HG03521 (cell line): ENCODE data around the gene CPEB1.
"Not testable (repeated sequence)": the region's sequence is repeated elsewhere in the genome, so short reads cannot be mapped to it uniquely, and the experiment has no call there.

Experiments
- ATAC-seq: cut with Tn5 transposase; IDR thresholded peaks from one replicate; pipeline ENCODE4 v1.9.1; 2021; ENCODE audit warnings: mild to moderate bottlenecking, moderate library complexity; ENCODE audit not compliant: unreplicated experiment

Gene CPEB1

DNA sequence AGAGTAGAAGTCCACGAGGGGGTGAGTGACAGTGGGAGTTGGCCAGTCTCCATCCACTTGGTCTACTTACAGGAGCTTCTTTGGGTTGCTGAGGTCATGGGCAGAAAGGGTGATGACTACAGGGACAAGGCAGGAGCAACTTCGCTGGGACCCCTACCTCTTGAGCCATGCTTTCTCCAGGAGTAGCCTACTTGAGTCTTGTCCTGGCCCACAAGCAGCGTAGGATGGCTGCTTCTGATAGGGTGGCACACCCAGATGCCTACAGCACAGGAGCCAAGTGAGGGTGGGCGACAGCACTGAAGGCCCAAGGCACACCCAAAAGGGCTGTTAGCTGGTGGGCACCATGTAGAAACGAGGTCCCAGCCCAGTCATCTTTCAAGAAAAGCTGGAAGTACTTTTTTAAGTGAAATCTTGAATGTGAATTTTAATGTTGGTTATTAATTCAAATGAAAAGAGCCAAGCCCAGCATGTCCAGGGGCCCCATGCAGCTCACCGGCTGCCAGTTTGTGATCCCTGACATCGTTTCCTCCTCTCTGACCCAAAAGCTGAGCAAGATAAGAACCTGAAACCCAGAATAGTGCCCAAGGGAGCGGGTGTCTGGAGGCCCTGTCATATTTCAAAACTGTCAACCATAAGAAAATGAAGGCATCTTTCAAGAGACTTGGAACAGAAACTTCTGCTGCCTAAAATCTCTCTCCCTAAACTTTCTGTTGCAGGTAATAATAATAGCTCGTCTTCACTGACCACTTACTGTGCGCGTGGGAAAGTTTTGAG is 2.2 kb upstream of the CPEB1 start:
- no peak for ATAC-seq

DNA sequence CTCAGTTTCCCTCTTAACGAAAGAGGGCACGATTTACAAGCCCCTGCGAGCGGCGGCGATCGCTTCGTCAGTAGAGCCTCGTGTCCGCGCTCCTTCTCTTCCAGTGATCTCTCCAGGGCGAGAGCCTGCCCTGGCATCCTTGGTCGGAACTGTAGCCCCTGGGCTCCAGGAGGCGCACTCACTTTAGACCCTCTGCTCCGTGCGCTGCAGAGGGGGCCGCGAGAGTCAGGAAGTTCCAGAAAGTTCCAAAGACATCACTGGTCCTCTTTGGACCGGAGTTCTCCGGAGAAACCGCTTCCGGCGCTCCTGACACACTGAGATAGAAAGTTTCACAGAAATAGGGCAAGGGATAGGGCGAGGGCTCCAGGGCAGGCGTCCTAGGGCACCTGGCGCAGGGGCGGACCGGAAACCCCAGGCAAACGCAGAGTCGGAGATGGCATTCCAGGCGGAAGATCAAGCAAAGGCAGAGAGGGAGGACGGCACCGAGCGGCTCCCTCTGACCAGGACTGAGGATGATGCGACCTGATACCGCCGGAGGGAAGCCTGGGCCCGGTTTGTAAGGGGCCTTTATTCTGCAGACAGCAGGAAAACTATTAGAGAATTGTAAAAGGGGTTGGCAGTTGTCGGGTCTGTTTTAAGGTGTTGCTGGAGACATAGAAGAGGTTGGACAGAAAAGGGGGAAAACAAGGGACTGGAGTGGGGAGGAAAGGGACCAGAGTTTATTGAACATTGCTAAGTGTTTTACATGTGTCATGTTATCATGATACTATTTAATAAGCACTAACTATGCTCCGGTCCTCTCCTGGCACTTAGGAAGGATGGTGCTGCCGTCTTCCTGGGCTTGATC is 1.3 kb upstream of the CPEB1 start:
- ATAC-seq = no peak

DNA sequence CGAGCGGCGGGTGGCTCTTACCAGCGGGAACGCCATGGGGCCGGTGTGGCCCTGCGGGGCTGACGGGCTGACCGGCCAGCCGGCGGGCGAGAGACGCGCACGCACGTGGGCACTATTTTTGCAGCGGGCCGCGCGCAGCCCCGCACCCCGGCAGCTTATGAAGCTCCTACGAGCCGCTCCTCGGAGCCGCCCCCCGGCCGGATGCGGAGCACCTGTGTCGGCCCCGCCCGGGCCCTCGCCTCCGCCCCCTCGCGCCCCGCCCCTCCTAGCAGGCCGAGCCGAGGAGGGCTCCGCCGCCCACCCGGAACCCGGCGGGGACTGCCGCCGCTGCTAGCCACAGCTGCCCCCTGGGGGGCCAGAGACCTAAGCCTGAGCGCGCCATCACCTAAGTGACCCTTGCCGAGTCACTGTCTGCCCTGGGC is 683 bp upstream of the CPEB1 start:
- ATAC-seq = no peak

DNA sequence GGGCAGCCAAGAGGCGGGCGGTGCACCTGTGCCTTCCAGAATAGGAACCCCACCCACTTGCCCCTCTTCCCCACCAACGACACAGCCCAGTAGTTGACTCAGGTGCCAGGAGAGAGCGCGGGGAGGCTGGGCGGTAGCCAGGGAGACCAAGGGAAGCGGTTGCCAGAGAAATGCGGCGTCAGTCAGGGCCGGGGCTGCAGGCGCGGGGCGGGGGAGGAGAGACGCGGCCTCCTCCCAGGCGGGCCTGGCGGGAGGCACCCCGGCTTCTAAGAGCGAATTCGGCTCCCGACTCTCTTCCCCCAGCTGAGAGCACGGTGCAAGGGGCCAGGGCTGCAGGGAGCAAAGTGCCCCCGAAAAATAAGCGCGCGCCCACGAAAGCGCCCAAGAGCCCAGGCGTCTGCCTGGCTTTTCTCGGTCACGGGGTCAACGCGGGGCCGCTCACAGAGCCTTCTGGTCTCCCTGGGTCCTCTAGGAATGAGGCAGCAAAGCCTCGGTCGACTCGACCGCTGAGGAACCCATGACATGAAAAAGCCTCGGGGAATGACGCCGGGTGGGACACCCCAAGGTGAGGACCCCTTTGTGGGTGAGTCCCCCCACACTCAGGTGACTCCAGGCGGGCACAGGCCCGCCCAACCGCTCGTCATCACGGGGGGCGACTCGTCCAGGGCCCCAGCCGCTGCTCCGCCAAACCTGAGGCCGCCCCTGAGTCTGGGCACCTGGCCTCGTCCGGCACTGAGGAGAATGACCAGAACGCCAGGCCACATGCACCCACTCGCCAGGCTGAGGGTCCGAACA is 716 bp downstream of the CPEB1 start:
- ATAC-seq = no peak

DNA sequence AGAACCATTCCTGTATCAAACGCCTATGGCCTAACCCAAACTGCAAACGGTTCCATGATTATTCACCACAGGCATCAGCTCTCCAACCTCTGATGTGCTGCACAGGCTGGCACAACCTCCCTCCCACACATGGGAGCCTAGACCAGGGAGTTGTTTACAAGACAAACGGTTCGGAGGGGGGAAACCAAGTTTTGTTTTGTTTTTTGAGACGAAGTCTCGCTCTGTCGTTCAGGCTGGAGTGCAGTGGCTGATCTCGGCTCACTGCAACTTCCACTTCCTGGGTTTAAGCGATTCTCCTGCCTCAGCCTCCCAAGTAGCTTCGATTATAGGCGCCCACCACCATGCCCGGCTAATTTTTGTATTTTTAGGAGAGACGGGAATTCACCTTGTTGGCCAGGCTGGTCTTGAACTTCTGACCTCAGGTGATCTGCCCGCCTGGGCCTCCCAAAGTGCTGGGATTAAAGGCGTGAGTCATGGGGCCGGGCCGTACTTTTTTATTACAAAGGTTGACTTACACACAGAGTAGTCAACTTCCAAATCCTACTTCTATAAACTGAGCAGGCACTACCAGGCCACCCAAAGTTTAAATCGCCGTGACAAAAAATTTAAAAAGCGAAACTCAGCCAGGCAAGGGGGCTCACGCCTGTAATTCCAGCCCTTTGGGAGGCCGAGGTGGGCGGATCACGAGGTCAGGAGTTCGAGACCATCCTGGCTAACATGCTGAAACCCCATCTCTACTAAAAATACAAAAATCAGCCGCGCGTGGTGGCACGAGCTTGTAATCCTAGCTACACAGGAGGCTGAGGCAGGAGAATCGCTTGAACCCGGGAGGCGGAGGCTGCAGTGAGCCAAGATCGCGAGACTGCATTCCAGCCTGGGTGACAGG is 2.0 kb downstream of the CPEB1 start:
- not testable (repeated sequence) for ATAC-seq

DNA sequence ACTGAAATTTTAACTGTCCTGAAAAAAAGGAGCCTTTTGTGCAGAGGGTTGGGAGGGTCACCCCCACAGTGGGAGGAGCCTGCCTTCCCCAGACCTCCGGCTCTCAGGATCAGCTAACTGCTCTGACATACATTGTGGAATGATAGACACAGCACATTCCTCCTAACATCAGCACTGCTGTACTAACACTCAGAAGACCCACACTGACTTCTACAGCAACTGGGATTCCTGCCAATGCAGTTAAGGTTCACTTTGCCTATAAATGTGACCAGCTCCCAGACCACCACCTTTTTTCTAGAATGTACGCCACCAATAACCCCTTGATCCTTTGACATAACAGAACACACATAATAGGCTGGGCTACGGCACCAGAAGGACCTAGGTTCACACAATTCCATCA is 3.2 kb downstream of the CPEB1 start:
- no peak for ATAC-seq

DNA sequence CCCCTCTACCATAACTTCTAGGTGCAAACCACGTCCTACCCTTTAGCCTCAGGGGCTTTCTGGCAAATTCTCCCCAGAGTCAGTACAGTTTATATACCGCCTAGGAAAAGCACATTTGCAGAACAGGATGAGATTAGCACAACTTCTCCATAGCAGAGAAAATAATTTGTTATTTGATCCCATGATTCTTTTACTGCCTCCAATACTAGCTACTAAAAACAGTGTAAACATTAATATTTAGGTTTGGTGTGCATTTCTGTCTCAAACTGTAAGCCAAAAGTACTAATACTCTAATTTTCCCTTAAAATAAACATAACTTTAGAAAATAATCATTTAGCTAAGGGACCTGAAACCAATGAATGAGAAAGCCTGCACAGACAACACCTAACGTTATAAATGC is 4.5 kb downstream of the CPEB1 start:
- ATAC-seq = no peak

DNA sequence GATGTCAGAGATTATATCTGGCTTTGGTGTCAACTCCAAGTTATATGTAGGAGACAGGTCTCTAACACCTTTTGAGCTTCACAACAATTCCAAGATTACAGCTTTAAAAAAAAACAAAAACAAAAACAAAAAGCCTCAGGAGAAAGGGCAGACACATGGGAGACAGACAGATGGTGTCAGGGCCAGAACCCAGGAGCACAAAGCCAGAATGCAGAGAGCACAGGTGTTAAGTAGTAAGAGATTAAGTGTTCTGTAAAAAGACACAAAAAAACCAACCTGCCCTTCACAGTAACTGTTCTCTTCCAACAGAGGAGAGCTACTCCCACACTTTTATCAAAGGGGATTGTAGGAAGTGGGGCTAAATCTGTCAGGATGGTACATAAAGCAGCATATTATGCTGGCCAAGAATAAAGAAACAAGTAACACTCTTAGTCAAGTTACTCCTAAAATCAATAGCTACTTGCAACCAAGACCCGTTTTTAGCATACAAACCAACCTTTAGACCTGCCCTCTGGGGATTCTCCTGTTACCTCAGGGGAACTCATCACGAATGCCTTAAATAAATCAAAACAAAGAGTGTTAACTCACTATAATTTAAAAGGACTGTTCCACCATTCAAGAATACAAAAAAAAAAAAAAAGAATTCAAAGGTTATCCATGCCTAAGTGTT is 5.9 kb downstream of the CPEB1 start:
- no peak for ATAC-seq

DNA sequence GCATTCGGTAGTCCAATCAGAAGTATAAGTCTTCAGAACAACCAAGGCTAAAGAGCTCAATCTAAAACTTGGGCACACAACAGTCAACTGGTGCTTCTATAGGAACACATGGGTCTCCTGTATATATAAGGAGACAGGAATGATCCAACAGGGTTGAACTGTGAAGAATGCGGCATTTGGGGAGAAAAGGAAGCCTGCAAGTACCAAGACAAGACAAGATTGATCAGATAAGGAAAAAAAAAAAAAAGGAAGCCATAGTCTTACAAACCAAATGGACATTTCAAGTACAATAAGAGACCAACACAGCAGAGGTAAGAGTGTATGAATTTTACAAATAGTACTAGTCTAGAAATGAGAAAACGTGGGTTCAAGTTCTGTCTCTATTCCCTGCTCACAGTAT is 6.5 kb downstream of the CPEB1 start:
- ATAC-seq = no peak

DNA sequence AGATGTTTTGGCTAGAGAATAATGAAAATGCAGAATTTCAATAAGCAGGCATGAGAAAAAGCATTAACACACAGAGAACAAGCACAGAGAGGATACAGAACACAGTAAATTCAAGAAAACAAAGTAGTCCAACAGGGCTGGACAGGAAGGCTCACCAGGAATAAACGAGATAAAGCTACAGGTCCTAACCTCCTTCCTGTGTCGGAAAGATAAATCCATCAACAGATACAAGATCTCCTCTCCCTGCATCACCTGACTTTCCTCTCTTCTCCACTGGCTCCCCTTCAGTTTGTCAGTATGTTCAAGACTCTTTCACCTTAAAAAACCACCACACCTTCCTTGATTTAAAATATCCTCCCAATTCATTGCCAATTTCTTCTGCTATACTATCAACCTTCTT is 11.4 kb downstream of the CPEB1 start:
- ATAC-seq = no peak

DNA sequence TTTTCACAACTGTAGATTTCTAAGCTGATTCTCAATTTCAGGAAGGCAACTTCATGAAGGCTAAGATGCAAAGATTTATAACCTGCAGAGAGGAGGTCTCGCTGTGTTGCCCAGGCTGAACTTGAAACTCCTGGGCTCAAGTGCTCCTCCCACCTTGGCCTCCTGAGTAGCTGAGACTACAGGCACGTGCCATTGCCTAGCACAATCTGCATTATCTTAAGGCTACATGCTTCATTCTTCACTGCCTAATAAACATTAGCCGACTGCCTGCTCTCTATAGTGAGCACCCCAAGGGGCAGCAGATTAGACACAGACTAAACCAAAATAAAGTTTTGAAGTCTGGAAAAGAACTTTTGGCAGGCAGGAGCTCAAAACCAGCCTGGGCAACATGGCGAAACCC is 17.1 kb downstream of the CPEB1 start:
- no peak for ATAC-seq

DNA sequence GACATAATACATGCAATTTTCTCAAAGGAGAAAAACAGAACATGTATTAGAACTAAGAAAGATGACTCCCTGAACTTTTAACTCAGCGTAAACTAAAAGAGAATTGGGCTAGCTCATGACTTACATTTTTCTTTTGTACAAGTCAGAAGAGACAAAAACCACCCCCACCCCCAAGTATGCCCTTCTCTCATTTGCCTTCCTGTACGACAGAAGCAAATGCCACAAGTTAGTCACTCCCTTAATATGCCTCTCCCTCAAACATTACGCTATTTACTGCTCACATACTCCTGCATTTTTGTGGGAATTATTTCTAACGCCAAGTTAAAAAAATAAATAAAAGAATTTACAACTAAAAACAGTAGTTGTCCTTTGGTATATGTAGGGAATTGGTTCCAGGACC is 22.0 kb downstream of the CPEB1 start:
- ATAC-seq = no peak

DNA sequence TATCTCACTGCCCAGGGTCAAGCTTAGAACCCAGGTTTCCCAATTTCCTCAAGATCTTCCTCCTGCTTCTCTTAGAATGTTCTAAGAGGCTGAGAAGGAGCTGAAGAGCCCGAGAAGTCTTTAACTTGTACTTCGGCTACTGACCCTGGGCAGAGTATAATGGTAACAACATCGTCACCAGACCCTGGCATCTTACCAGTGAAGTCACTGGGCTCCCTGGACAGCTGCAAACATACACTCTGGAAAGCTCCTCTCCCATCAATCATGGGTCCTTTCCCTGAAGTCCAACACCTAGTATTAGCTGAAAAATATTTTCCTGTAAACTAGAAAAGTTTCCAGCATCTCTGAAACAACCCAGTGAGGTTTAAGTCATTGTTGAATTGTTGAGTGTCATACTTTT is 22.7 kb downstream of the CPEB1 start:
- ATAC-seq = no peak

DNA sequence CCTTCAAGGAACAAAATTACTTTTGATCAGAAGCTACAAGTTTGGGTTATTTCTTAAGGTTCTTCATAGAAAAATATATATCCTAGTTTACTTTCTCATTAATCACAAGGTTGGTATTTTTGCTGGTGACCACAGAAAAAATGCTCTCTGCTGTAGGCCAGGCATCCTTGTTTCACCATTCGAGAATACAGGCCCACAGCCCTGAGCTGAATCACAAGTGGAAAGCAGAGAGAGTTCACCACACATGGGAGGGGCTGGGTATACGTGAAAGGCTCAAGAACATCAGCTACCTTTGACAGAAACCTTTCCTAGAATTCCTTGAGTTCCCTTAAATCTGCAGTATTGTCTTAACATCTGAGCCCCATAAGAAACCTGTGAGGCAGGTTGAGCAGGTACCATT is 23.2 kb downstream of the CPEB1 start:
- ATAC-seq = no peak

DNA sequence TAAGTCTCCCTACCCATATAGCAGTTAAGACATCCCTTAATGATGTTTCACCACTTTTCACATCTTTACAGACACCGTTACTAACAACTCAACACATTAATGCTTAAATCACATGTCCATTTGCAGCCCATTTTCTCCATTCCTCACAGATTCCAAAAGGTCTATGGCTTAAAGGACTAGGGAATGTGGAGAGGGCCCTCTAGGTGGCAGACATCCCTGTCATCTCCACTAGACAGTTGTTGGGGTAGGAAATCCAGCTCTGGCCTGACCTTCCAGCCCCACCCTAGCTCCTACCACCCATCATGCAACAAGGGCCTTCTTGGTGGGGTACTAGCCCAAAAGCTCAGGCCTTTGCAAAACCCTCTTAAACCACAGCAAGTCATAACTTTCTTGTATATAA is 25.2 kb downstream of the CPEB1 start:
- no peak for ATAC-seq

DNA sequence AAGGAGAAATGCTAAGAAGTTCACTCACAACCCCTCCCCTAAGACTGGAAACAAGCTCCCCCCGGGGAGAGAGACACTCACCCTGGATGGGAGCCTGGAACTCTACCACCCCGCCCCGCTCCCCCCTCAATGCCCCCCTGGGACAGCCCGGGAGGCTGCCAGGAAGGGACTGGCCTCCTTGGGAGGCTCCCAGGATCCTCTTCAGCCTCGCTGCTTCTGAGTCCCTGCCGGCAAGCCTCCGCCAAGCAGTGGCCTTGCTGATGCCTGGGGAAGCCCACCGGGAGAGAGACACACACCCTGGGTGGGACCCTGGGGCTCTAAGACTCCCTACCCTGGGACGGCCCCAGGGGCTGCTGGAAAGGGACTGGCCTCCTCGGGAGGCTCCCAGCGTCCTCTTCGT is 33.4 kb downstream of the CPEB1 start:
- ATAC-seq = no peak

DNA sequence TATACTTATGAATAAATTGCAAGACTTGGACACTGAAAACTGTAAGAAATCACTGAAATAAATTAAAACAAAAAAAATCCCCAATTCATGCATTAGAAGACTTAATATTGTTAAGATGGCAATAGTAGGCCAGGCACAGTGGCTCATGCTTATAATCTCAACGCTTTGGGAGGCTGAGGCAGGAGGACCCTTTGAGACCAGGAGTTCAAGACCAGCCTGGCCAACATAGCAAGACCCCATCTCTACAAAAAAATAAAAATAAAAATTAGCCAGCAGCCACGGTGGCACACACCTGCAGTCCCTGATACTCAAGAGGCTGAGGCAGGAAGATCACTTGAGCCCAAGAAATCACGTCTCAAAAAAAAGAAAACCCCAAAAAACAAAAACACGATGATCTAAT is 35.8 kb downstream of the CPEB1 start:
- no peak for ATAC-seq

DNA sequence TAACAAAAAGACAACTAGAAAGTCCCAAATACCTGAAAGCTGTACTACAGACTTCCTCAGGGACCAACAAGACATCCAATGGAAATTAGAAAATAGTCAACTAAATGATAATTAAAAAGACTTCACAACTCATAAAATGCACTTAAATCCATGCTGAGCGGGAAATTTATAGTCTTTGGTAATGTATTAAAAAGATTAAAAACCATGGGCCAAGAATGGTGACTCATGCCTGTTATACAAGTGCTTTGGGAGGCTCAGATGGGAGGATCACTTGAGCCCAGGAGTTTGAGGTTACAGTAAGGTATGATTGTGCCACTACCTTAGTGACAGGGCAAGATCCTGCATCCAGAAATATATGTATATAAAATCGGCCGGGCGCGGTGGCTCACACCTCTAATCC is 45.0 kb downstream of the CPEB1 start:
- no peak for ATAC-seq

DNA sequence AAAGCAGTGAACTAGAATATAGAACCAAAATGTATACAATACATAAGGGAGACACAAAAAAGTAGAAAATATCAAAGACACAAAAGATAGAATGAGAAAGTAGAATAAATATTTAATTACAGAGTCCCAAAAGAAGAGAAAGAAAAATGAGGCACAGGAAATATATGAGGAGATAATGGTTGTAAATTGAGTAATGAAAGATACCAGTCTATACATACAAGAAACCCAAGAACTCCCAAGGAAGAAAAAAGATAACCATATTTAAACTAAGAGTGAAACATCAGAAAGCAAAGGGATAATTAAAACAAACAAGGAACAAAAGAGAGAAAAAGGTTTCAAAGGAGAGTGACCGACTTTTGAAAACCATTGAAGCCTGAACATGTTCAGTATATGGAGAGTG is 47.3 kb downstream of the CPEB1 start:
- ATAC-seq = no peak

DNA sequence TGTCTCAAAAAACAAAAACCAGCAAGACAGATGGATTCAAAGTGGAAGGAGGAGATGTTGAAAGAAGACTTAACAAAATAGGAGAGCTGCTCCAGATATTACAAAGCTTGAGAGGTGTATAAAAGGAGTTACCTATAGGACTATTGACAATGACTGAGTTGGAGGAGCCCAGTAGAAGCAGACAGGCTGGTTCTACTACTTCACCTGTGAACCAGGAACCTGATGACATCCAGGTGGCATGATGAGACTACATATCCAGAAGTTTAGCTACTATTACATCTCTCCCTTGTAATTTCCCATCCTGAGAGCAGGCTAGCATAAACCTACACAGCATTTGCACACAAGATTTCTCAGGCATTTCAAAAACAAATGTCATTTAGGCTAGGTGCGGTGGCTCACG is 49.3 kb downstream of the CPEB1 start:
- no peak for ATAC-seq
